ENCODE data around the gene RAB15. TPM values are rescaled to one million over a fixed set of nuclear protein-coding genes. Genes with fewer than 3 reads are reported as not detected.

RAB15 gene
- total RNA-seq, 1 donor: 4.0 TPM

GRCh38 chr14:64994540-64994939, 22.4 kb upstream of the RAB15 start:
- H3K27ac ChIP-seq (ENCODE audit: low read depth, low read length): no peak overlapping the region
- H3K27me3 ChIP-seq (ENCODE audit: insufficient read depth, low read length): no peaks in the 10 kb centered on the region
- no peaks in the 10 kb centered on the region for H3K36me3 ChIP-seq (ENCODE audit: insufficient read depth, low read length)
- no peaks in the 10 kb centered on the region for H3K9me3 ChIP-seq (ENCODE audit: low read depth, low read length)
- H3K4me1 ChIP-seq (ENCODE audit: insufficient read depth, low read length): peaks cover 13% of the 10 kb centered on the region
- no peak for TF ChIP-seq CTCF (IDR thresholded peaks at IDR 0.05; ENCODE audit: extremely low read depth, low read depth, low read length)
- no peak overlapping the region for H3K4me2 ChIP-seq (ENCODE audit: insufficient read depth, low read length)
- H2AFZ ChIP-seq (ENCODE audit: low read length): no peak overlapping the region
- H4K20me1 ChIP-seq (ENCODE audit: insufficient read depth, low read length): no peaks in the 10 kb centered on the region
- peaks cover 38% of the 10 kb centered on the region for H3K79me2 ChIP-seq (ENCODE audit: insufficient read depth, low read length)
- no peak for DNase-seq (ENCODE audit: insufficient read length, low spot score, missing footprints)
- H3K4me3 ChIP-seq (ENCODE audit: insufficient read depth, low read length): no peak overlapping the region

- Histone ChIP-seq H4K20me1 (ENCODE audit: insufficient read depth, low read length) (no peaks in the 10 kb centered on the region), H3K4me1 (ENCODE audit: insufficient read depth, low read length) (peaks cover 2% of the 10 kb centered on the region), H3K36me3 (ENCODE audit: insufficient read depth, low read length) (no peaks in the 10 kb centered on the region), H3K27me3 (ENCODE audit: insufficient read depth, low read length) (no peaks in the 10 kb centered on the region), H3K79me2 (ENCODE audit: insufficient read depth, low read length) (peaks cover 46% of the 10 kb centered on the region), H3K9me3 (ENCODE audit: low read depth, low read length) (no peaks in the 10 kb centered on the region), H3K27ac (ENCODE audit: low read depth, low read length) (no peak overlapping the region), H3K4me3 (ENCODE audit: insufficient read depth, low read length) (no peak overlapping the region), H3K4me2 (ENCODE audit: insufficient read depth, low read length) (no peak overlapping the region), H2AFZ (ENCODE audit: low read length) (no peak overlapping the region)
- no peak for TF ChIP-seq CTCF (IDR thresholded peaks at IDR 0.05; ENCODE audit: extremely low read depth, low read depth, low read length)
- DNase-seq (ENCODE audit: insufficient read length, low spot score, missing footprints): no peak
Measured at GRCh38 chr14:64993266-64993930, 21.3 kb upstream of the RAB15 start.

DNA sequence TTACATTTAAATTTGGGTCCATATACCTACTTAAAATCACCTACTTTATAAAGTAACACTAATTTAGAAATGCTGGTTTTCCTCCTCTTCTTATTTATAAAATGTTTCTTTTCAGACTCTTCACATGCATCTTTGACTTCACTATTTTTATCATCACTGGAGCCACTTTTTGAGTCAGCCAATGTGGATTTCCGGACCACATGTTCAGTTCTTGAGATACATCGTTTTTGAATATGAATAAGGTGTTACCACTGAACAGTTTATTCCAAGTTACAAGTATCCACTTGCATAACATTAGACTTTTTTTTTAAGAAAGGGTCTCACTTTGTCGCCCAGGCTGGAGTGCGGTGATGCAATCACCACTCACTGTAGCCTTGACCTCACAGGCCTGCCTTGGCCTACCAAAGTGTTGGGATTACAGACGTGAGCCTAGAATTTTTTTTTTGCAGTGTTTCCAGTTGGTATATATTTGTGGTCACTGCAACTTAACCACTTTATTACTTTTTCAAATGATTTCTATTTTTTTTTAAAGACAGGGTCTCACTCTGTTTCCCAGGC, 20.3 kb upstream of the RAB15 start:
- Histone ChIP-seq H3K79me2 (ENCODE audit: insufficient read depth, low read length) (peaks cover 53% of the 10 kb centered on the region), H4K20me1 (ENCODE audit: insufficient read depth, low read length) (no peaks in the 10 kb centered on the region), H3K4me1 (ENCODE audit: insufficient read depth, low read length) (peaks cover 5% of the 10 kb centered on the region), H3K27me3 (ENCODE audit: insufficient read depth, low read length) (no peaks in the 10 kb centered on the region), H3K36me3 (ENCODE audit: insufficient read depth, low read length) (no peaks in the 10 kb centered on the region), H3K4me3 (ENCODE audit: insufficient read depth, low read length) (no peak overlapping the region), H2AFZ (ENCODE audit: low read length) (no peak overlapping the region), H3K9me3 (ENCODE audit: low read depth, low read length) (no peaks in the 10 kb centered on the region), H3K27ac (ENCODE audit: low read depth, low read length) (no peak overlapping the region), H3K4me2 (ENCODE audit: insufficient read depth, low read length) (no peak overlapping the region)
- no peak for TF ChIP-seq CTCF (IDR thresholded peaks at IDR 0.05; ENCODE audit: extremely low read depth, low read depth, low read length)
- DNase-seq (ENCODE audit: insufficient read length, low spot score, missing footprints): no peak

- DNase-seq (ENCODE audit: insufficient read length, low spot score, missing footprints): no peak
- TF ChIP-seq CTCF (IDR thresholded peaks at IDR 0.05; ENCODE audit: extremely low read depth, low read depth, low read length): no peak
- H3K27ac ChIP-seq (ENCODE audit: low read depth, low read length): no peak overlapping the region
- no peaks in the 10 kb centered on the region for H3K36me3 ChIP-seq (ENCODE audit: insufficient read depth, low read length)
- no peaks in the 10 kb centered on the region for H3K27me3 ChIP-seq (ENCODE audit: insufficient read depth, low read length)
- H2AFZ ChIP-seq (ENCODE audit: low read length): no peak overlapping the region
- no peaks in the 10 kb centered on the region for H3K9me3 ChIP-seq (ENCODE audit: low read depth, low read length)
- peaks cover 48% of the 10 kb centered on the region for H3K79me2 ChIP-seq (ENCODE audit: insufficient read depth, low read length)
- peaks cover 10% of the 10 kb centered on the region for H3K4me1 ChIP-seq (ENCODE audit: insufficient read depth, low read length)
- H3K4me2 ChIP-seq (ENCODE audit: insufficient read depth, low read length): no peak overlapping the region
- no peak overlapping the region for H3K4me3 ChIP-seq (ENCODE audit: insufficient read depth, low read length)
- no peaks in the 10 kb centered on the region for H4K20me1 ChIP-seq (ENCODE audit: insufficient read depth, low read length)
Measured at GRCh38 chr14:64990939-64991338, 18.8 kb upstream of the RAB15 start.
